ENCODE data around the gene LEMD3. TPM values are rescaled to one million over a fixed set of nuclear protein-coding genes. Genes with fewer than 3 reads are reported as not detected.

LEMD3 gene
- total and polyA plus RNA-seq, 2 donors from 2014 or later, result 7.5 to 31.8 TPM

DNA sequence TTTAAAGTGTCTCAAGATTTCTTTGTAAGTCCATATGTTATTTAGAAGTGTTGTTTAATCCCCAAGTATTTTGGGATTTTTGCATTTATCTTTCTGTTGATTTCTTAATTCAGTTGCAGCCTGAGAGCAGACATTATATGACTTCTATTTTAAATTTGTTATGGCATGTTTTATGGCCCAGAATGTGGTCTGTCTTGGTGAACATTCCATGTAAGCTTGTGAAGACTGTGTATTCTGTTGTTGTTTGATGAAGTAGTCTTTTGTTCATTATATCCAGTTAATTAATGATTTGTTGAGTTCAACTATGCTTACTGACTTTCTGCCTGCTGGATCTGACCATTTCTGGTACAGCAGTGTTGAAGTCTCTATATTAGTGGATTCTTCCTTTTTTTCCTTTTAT, 34.0 kb downstream of the LEMD3 start:
- peak in 1 of 5 donors; percentile 9 for DNase-seq
- H3K9me3 ChIP-seq (ENCODE audit: control insufficient read depth in 2 of 3, insufficient read depth in 1 of 3, low read length in 3 of 3), result no peaks in the 10 kb centered on the region
- no peak for FAIRE-seq
- H3K27me3 ChIP-seq (ENCODE audit: control insufficient read depth, insufficient read depth, low read length), result no peaks in the 10 kb centered on the region
- intact Hi-C loops (cut with DNase I), result no loop called here
- H3K36me3 ChIP-seq (ENCODE audit: control insufficient read depth in 2 of 3, insufficient read depth in 3 of 3, low read length in 3 of 3), result no peaks in the 10 kb centered on the region
- no peak overlapping the region for H3K4me3 ChIP-seq (ENCODE audit: low read length in 3 of 3)
- H3K27ac ChIP-seq (ENCODE audit: low read depth in 2 of 2, low read length in 2 of 2), result no peak overlapping the region
- H3K4me1 ChIP-seq (ENCODE audit: control insufficient read depth in 2 of 3, insufficient read depth in 2 of 3, low read depth in 1 of 3, low read length in 3 of 3), result no peaks in the 10 kb centered on the region
- TF ChIP-seq, protein P1, sequence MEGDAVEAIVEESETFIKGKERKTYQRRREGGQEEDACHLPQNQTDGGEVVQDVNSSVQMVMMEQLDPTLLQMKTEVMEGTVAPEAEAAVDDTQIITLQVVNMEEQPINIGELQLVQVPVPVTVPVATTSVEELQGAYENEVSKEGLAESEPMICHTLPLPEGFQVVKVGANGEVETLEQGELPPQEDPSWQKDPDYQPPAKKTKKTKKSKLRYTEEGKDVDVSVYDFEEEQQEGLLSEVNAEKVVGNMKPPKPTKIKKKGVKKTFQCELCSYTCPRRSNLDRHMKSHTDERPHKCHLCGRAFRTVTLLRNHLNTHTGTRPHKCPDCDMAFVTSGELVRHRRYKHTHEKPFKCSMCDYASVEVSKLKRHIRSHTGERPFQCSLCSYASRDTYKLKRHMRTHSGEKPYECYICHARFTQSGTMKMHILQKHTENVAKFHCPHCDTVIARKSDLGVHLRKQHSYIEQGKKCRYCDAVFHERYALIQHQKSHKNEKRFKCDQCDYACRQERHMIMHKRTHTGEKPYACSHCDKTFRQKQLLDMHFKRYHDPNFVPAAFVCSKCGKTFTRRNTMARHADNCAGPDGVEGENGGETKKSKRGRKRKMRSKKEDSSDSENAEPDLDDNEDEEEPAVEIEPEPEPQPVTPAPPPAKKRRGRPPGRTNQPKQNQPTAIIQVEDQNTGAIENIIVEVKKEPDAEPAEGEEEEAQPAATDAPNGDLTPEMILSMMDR (IDR thresholded peaks at IDR 0.05; ENCODE audit: borderline replicate concordance, extremely low read depth, insufficient read depth), result no peak
- no peak overlapping the region for H3K9ac ChIP-seq (ENCODE audit: low read length in 3 of 3)

GRCh38 chr12:65204886-65205525, 35.6 kb downstream of the LEMD3 start:
- FAIRE-seq (no peak), DNase-seq (no peak)
- TF ChIP-seq, protein P1 (IDR thresholded peaks at IDR 0.05; ENCODE audit: borderline replicate concordance, extremely low read depth, insufficient read depth), result no peak
- Histone ChIP-seq H3K9me3 (ENCODE audit: control insufficient read depth in 2 of 3, insufficient read depth in 1 of 3, low read length in 3 of 3) (no peaks in the 10 kb centered on the region), H3K9ac (ENCODE audit: low read length in 3 of 3) (no peak overlapping the region), H3K4me1 (ENCODE audit: control insufficient read depth in 2 of 3, insufficient read depth in 2 of 3, low read depth in 1 of 3, low read length in 3 of 3) (no peaks in the 10 kb centered on the region), H3K4me3 (ENCODE audit: low read length in 3 of 3) (no peak overlapping the region), H3K36me3 (ENCODE audit: control insufficient read depth in 2 of 3, insufficient read depth in 3 of 3, low read length in 3 of 3) (no peaks in the 10 kb centered on the region), H3K27me3 (ENCODE audit: control insufficient read depth, insufficient read depth, low read length) (no peaks in the 10 kb centered on the region), H3K27ac (ENCODE audit: low read depth in 2 of 2, low read length in 2 of 2) (no peak overlapping the region)
- intact Hi-C loops (cut with DNase I), result no loop called here

DNA sequence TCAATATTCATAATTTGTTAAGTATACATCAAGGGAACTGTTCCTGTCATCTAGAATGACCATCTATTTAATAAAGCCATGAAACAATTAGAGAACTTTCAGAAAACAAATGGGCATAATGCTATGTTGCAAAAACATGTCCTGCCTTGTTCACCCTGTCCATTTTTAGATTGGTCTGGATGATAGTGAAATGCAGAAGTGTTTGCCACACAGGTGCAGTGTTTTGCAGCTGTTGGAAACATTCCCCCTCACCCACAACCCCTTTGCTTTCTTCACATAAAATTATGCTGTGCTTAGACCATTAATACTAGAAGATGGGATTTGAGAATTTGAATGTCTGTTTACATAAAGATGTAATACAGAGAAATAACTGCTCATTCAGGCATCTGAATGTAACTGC, 36.5 kb downstream of the LEMD3 start:
- Histone ChIP-seq H3K4me3 (ENCODE audit: low read length in 3 of 3) (no peak overlapping the region), H3K36me3 (ENCODE audit: control insufficient read depth in 2 of 3, insufficient read depth in 3 of 3, low read length in 3 of 3) (no peaks in the 10 kb centered on the region), H3K9me3 (ENCODE audit: control insufficient read depth in 2 of 3, insufficient read depth in 1 of 3, low read length in 3 of 3) (no peaks in the 10 kb centered on the region), H3K9ac (ENCODE audit: low read length in 3 of 3) (no peak overlapping the region), H3K27ac (ENCODE audit: low read depth in 2 of 2, low read length in 2 of 2) (no peak overlapping the region), H3K27me3 (ENCODE audit: control insufficient read depth, insufficient read depth, low read length) (no peaks in the 10 kb centered on the region), H3K4me1 (ENCODE audit: control insufficient read depth in 2 of 3, insufficient read depth in 2 of 3, low read depth in 1 of 3, low read length in 3 of 3) (no peaks in the 10 kb centered on the region)
- FAIRE-seq, result no peak
- DNase-seq, result no peak
- TF ChIP-seq, protein P1 (IDR thresholded peaks at IDR 0.05; ENCODE audit: borderline replicate concordance, extremely low read depth, insufficient read depth), result no peak
- intact Hi-C loops (cut with DNase I), result no loop called here

GRCh38 chr12:65208125-65208524, 38.7 kb downstream of the LEMD3 start:
- no peaks in the 10 kb centered on the region for H3K9me3 ChIP-seq (ENCODE audit: control insufficient read depth in 2 of 3, insufficient read depth in 1 of 3, low read length in 3 of 3)
- no peaks in the 10 kb centered on the region for H3K36me3 ChIP-seq (ENCODE audit: control insufficient read depth in 2 of 3, insufficient read depth in 3 of 3, low read length in 3 of 3)
- FAIRE-seq, result no peak
- intact Hi-C loops (cut with DNase I), result no loop called here
- TF ChIP-seq, protein P1 (IDR thresholded peaks at IDR 0.05; ENCODE audit: borderline replicate concordance, extremely low read depth, insufficient read depth), result no peak
- no peak for DNase-seq
- no peaks in the 10 kb centered on the region for H3K27me3 ChIP-seq (ENCODE audit: control insufficient read depth, insufficient read depth, low read length)
- H3K9ac ChIP-seq (ENCODE audit: low read length in 3 of 3), result no peak overlapping the region
- H3K4me1 ChIP-seq (ENCODE audit: control insufficient read depth in 2 of 3, insufficient read depth in 2 of 3, low read depth in 1 of 3, low read length in 3 of 3), result no peaks in the 10 kb centered on the region
- no peak overlapping the region for H3K27ac ChIP-seq (ENCODE audit: low read depth in 2 of 2, low read length in 2 of 2)
- H3K4me3 ChIP-seq (ENCODE audit: low read length in 3 of 3), result no peak overlapping the region

Data from kidney (tissue), 14 donors.